Neural progenitor cell (in vitro differentiated cells): ENCODE measurements around the gene RAB3IL1. TPM values are rescaled to one million over a fixed set of nuclear protein-coding genes. Genes with fewer than 3 reads are reported as not detected.

ENCODE experiments used
- DNase-seq: peaks from one replicate; pipeline ENCODE4 v3.0.0-alpha.2; 2016; ENCODE audit warnings: low spot score
- H2AFZ ChIP-seq: fragments of 200-600 bp; sonication (generic); replicated peaks from 2 replicates; pipeline ENCODE4 v1.6.1; 2016; ENCODE audit warnings: antibody characterized with exemption
- H3F3A ChIP-seq: fragments of 200-600 bp; sonication (generic); 2 replicates; pipeline ENCODE4 v1.6.1; 2016; ENCODE audit warnings: antibody characterized with exemption, low read depth
- H3K27ac ChIP-seq: fragments of 200-600 bp; sonication (generic); 2 replicates; pipeline ENCODE4 v1.5.1; 2016; ENCODE audit warnings: mild to moderate bottlenecking
- H3K27me3 ChIP-seq: fragments of 200-600 bp; sonication (generic); 2 replicates; pipeline ENCODE4 v1.6.1; 2016; ENCODE audit warnings: mild to moderate bottlenecking, moderate library complexity
- H3K36me3 ChIP-seq: fragments of 200-600 bp; sonication (generic); 2 replicates; pipeline ENCODE4 v1.5.1; 2016
- H3K4me1 ChIP-seq: fragments of 200-600 bp; sonication (generic); 2 replicates; pipeline ENCODE4 v1.6.1; 2016; ENCODE audit warnings: mixed run types
- H3K4me2 ChIP-seq: fragments of 200-600 bp; sonication (generic); 2 replicates; pipeline ENCODE4 v1.6.1; 2016
- H3K4me3 ChIP-seq: fragments of 200-600 bp; sonication (generic); 2 replicates; pipeline ENCODE4 v1.5.1; 2016
- H3K79me2 ChIP-seq: fragments of 200-600 bp; sonication (generic); 2 replicates; pipeline ENCODE4 v1.6.1; 2016; ENCODE audit warnings: low read depth
- H3K9ac ChIP-seq: fragments of 200-600 bp; sonication (generic); 2 replicates; pipeline ENCODE4 v1.6.1; 2016
- H3K9me3 ChIP-seq: fragments of 200-600 bp; sonication (generic); 2 replicates; pipeline ENCODE4 v1.5.1; 2016; ENCODE audit warnings: low read depth
- H4K20me1 ChIP-seq: fragments of 200-600 bp; sonication (generic); 2 replicates; pipeline ENCODE4 v1.6.1; 2016; ENCODE audit warnings: low read depth
- H3K27ac Mint-ChIP-seq: 3 replicates; pipeline ENCODE4 v1.8.0; 2021; ENCODE audit warnings: mixed read lengths
- H3K27me3 Mint-ChIP-seq: 2 replicates; pipeline ENCODE4 v1.8.0; 2022; ENCODE audit warnings: low read depth, mild to moderate bottlenecking, inconsistent platforms, moderate library complexity, mixed read lengths; ENCODE audit not compliant: insufficient read depth
- H3K36me3 Mint-ChIP-seq: 3 replicates; pipeline ENCODE4 v1.8.0; 2021; ENCODE audit warnings: mixed read lengths
- H3K4me1 Mint-ChIP-seq: 3 replicates; pipeline ENCODE4 v1.8.0; 2021; ENCODE audit warnings: mixed read lengths
- H3K4me3 Mint-ChIP-seq: 3 replicates; pipeline ENCODE4 v1.8.0; 2021; ENCODE audit warnings: mild to moderate bottlenecking, moderate library complexity, mixed read lengths
- H3K9me3 Mint-ChIP-seq: 3 replicates; pipeline ENCODE4 v1.8.0; 2020; ENCODE audit warnings: mixed read lengths
- CTCF ChIP-seq: fragments of 200-600 bp; sonication (generic); IDR thresholded peaks from 2 replicates; pipeline ENCODE4 v1.5.1; 2017; ENCODE audit warnings: antibody characterized with exemption, mild to moderate bottlenecking
- EZH2 ChIP-seq: fragments of 200-600 bp; sonication (generic); IDR thresholded peaks from 2 replicates; pipeline ENCODE4 v1.6.1; 2017; ENCODE audit warnings: antibody characterized with exemption, mild to moderate bottlenecking, moderate library complexity
- EZH2phosphoT487 ChIP-seq: fragments of 200-600 bp; sonication (generic); IDR thresholded peaks from 2 replicates; pipeline ENCODE4 v1.6.1; 2017; ENCODE audit warnings: antibody characterized with exemption
- total RNA-seq: library from RNA; depleted of rRNA; stranded (reverse); fragments of >200 nt; gene quantifications from 2 replicates; pipeline ENCODE4 v1.2.3, GENCODE V29; 2015; ENCODE audit warnings: low replicate concordance

RAB3IL1 gene
- total RNA-seq, 1 donor from 2014 or later = 1.4 TPM

DNA sequence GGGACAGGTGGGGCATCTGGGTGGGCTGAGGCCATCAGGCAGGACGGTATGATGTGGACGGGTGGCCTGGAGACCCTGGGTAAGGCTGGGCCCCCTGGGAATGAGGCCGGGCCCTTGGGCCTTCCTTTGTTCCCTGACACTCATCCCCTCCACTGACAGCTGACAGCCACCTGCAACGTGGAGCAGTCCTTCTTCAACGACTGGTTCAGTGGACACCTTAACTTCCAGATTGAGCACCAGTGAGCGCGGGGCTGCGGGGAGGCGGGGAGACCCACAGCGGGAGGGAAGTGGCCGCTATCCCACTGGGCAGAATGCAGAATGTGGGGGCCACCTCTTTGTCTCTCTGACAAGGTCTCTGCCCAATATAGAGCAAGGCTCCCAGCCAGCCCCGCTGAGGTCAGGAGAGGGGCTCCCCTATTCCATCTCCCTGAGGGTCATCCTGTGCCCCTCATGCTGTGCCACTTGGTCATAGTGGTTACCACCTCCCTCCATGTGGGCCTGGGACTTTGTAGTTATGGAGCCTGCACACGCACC is 53.8 kb downstream of the RAB3IL1 start:
- no peaks in the 10 kb centered on the region for H3K9me3 ChIP-seq
- Mint-ChIP-seq H3K27me3 (peaks cover 3% of the 10 kb centered on the region), H3K9me3 (no peaks in the 10 kb centered on the region), H3K36me3 (peaks cover 35% of the 10 kb centered on the region), H3K27ac (no peak overlapping the region), H3K4me3 (no peak overlapping the region), H3K4me1 (peaks cover 8% of the 10 kb centered on the region)
- H4K20me1 ChIP-seq = peaks cover 6% of the 10 kb centered on the region
- no peak overlapping the region for H3K9ac ChIP-seq
- H3F3A ChIP-seq = peaks cover 12% of the 10 kb centered on the region
- no peak overlapping the region for H3K27ac ChIP-seq
- H3K4me2 ChIP-seq = no peak overlapping the region
- no peak overlapping the region for H2AFZ ChIP-seq
- no peaks in the 10 kb centered on the region for H3K4me1 ChIP-seq
- H3K36me3 ChIP-seq = no peaks in the 10 kb centered on the region
- no peak for DNase-seq
- H3K79me2 ChIP-seq = no peaks in the 10 kb centered on the region
- H3K4me3 ChIP-seq = no peak overlapping the region
- no peaks in the 10 kb centered on the region for H3K27me3 ChIP-seq
- no peak for TF ChIP-seq CTCF

DNA sequence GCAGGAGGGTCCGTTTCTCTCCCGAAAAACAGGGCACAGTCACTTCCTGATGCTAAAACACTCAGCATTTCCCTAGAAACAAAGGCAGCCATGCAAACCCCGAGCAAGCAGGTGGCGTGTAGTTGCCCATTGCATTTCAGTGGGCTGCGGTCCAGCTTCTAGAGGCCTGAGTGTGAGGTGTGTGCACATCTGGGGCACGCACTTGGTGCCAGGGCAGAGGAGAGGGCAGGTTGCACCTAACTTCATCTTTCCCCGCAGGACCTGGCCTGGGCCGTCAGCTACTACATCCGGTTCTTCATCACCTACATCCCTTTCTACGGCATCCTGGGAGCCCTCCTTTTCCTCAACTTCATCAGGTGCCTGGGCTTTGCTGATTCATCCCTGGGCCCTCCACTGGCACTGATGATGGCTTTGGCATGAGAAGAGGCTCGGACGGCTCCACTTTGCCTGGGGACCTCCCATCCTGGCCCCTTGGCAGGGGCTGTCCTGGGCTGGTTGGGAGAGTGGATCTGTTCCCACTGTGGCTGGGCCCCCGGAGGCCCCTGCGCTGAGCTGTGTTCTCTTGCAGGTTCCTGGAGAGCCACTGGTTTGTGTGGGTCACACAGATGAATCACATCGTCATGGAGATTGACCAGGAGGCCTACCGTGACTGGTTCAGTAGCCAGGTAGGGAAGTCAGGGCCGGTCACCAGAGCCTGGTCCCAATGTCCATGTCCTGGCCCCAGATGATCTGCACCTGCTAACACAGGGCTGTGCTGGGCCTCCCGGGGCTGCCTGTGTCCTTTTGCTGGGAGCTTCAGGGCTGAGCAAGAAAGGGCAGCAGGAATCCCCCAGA is 54.4 kb downstream of the RAB3IL1 start:
- DNase-seq = no peak
- no peaks in the 10 kb centered on the region for H3K36me3 ChIP-seq
- Mint-ChIP-seq H3K4me3 (no peak overlapping the region), H3K9me3 (no peaks in the 10 kb centered on the region), H3K4me1 (peaks cover 8% of the 10 kb centered on the region), H3K36me3 (peaks cover 35% of the 10 kb centered on the region), H3K27ac (no peak overlapping the region), H3K27me3 (peaks cover 3% of the 10 kb centered on the region)
- H2AFZ ChIP-seq = no peak overlapping the region
- no peak overlapping the region for H3K4me2 ChIP-seq
- H3K9ac ChIP-seq = no peak overlapping the region
- H3K9me3 ChIP-seq = no peaks in the 10 kb centered on the region
- no peak overlapping the region for H3K27ac ChIP-seq
- H3K79me2 ChIP-seq = no peaks in the 10 kb centered on the region
- H3K4me3 ChIP-seq = no peak overlapping the region
- H4K20me1 ChIP-seq = peaks cover 6% of the 10 kb centered on the region
- H3K4me1 ChIP-seq = no peaks in the 10 kb centered on the region
- TF ChIP-seq EZH2phosphoT487 (no peak), EZH2 (no peak), CTCF (no peak)
- no peaks in the 10 kb centered on the region for H3K27me3 ChIP-seq
- H3F3A ChIP-seq = peaks cover 10% of the 10 kb centered on the region

- peak overlapping the region; percentile 21 for H3K27ac Mint-ChIP-seq
- TF ChIP-seq EZH2phosphoT487 (no peak), CTCF (no peak), EZH2 (no peak)
- Histone ChIP-seq H3K9me3 (no peaks in the 10 kb centered on the region), H3K4me1 (no peaks in the 10 kb centered on the region), H4K20me1 (peaks cover 6% of the 10 kb centered on the region), H3K27me3 (no peaks in the 10 kb centered on the region), H3K4me2 (no peak overlapping the region), H3K4me3 (no peak overlapping the region), H3K9ac (no peak overlapping the region), H2AFZ (no peak overlapping the region), H3K36me3 (no peaks in the 10 kb centered on the region), H3F3A (peaks cover 10% of the 10 kb centered on the region), H3K79me2 (no peaks in the 10 kb centered on the region), H3K27ac (no peak overlapping the region)
- no peaks in the 10 kb centered on the region for H3K9me3 Mint-ChIP-seq
- H3K27me3 Mint-ChIP-seq = peaks cover 3% of the 10 kb centered on the region
- H3K4me3 Mint-ChIP-seq = no peak overlapping the region
- peaks cover 8% of the 10 kb centered on the region for H3K4me1 Mint-ChIP-seq
- H3K36me3 Mint-ChIP-seq = peaks cover 35% of the 10 kb centered on the region
- DNase-seq = no peak
These were observed 55.7 kb downstream of the RAB3IL1 start for GRCh38 chr11:61861634-61862033.
